ENCODE data around the gene FBXL20. TPM values are rescaled to one million over a fixed set of nuclear protein-coding genes. Genes with fewer than 3 reads are reported as not detected.

FBXL20 gene
- total and polyA plus RNA-seq, 9 of the 15 experiments (the other 6 are each of a cell fraction or from before 2014, with no cell fraction given), result 1.8 to 15.1 (median 5.6) TPM

GRCh38 chr17:39450847-39451581, 49.6 kb upstream of the FBXL20 start, which contains the start of gene MED1 (continued):
- TF ChIP-seq AFF1 (IDR thresholded peaks at IDR 0.05; ENCODE audit: low read depth in 1 of 2, partially characterized antibody in 2 of 2), result peak in 1 of 2 experiments; percentile 87
- TF ChIP-seq HCFC1 (IDR thresholded peaks at IDR 0.05; ENCODE audit: low read depth, low read length), result peak; percentile 35
- no peak for TF ChIP-seq ZBTB12 (CRISPR knock-in tag; IDR thresholded peaks at IDR 0.05)
- peak; percentile 27; the same call in 1 of the 2 replicates for TF ChIP-seq GABPA (tag; conservative IDR thresholded peaks at IDR 0.05; ENCODE audit: low read depth)
- TF ChIP-seq TCF7 (IDR thresholded peaks at IDR 0.05; ENCODE audit: borderline replicate concordance), result peak; percentile 97
- TF ChIP-seq POLR2B (IDR thresholded peaks at IDR 0.05; ENCODE audit: low read depth, partially characterized antibody), result peak; percentile 90
- 0 out of 2 replicates have a peak, but pooled peaks have one; percentile 46 for TF ChIP-seq OTX1 (CRISPR knock-in tag; IDR thresholded peaks at IDR 0.05)
- peak; percentile 79 for TF ChIP-seq EGR1 (conservative IDR thresholded peaks at IDR 0.05)
- peak; percentile 61; the same call in 1 of the 2 replicates for TF ChIP-seq HDAC2 (IDR thresholded peaks at IDR 0.05)
- TF ChIP-seq E2F6 (IDR thresholded peaks at IDR 0.05; ENCODE audit: borderline replicate concordance in 1 of 2, extremely low read depth in 1 of 2, insufficient read depth in 1 of 2, insufficient read length in 1 of 2, low read depth in 1 of 2, low read length in 1 of 2, poor library complexity in 1 of 2, severe bottlenecking in 1 of 2), result peak in 1 of 2 experiments; percentile 63
- peak; percentile 60; the same call in 1 of the 2 replicates for TF ChIP-seq KLF13 (tag; IDR thresholded peaks at IDR 0.05; ENCODE audit: borderline replicate concordance, low read depth)
- TF ChIP-seq ZNF639 (CRISPR knock-in tag; conservative IDR thresholded peaks at IDR 0.05 in 1 of 2, IDR thresholded peaks at IDR 0.05 in 1 of 2), result peak in 1 of 2 experiments; percentile 73; a peak in 2 of 4 replicates
- peak; percentile 87 for TF ChIP-seq CREB3L1 (IDR thresholded peaks at IDR 0.05; ENCODE audit: borderline replicate concordance, low read depth)
